Neutrophil (primary cell): ENCODE measurements around the gene RAB44.

Experiments
- H3K27ac ChIP-seq: fragments of 200-600 bp; sonication (generic); 2 replicates; pipeline ENCODE4 v1.5.1; 2016; ENCODE audit warnings: mild to moderate bottlenecking, moderate library complexity
- H3K27me3 ChIP-seq: fragments of 200-600 bp; sonication (generic); 2 replicates; pipeline ENCODE4 v1.6.0; 2016; ENCODE audit warnings: mild to moderate bottlenecking
- H3K36me3 ChIP-seq: fragments of 200-600 bp; sonication (generic); 2 replicates; pipeline ENCODE4 v1.5.1; 2017
- H3K4me1 ChIP-seq, 2 experiments: fragments of 200-600 bp in 1 of 2; sonication (generic) in 1 of 2; 1 replicate in 1 of 2; 2 replicates in 1 of 2; pipeline versions ENCODE4 v1.5.1 to v1.6.1; 2013 to 2016; ENCODE audit warnings: low read depth in 1 of 2, low read length in 1 of 2, mild to moderate bottlenecking in 1 of 2, moderate library complexity in 1 of 2; ENCODE audit not compliant: control insufficient read depth in 1 of 2, insufficient read depth in 1 of 2
- H3K4me3 ChIP-seq, 2 experiments: fragments of 200-600 bp in 1 of 2; sonication (generic) in 1 of 2; 1 replicate in 1 of 2; 2 replicates in 1 of 2; pipeline ENCODE4 v1.5.1; 2013 to 2016; ENCODE audit warnings: low read depth in 1 of 2, low read length in 1 of 2, mild to moderate bottlenecking in 1 of 2, moderate library complexity in 1 of 2
- H3K9me3 ChIP-seq: fragments of 200-600 bp; sonication (generic); 2 replicates; pipeline ENCODE4 v1.5.1; 2016
- CTCF ChIP-seq: fragments of 200-600 bp; sonication (generic); IDR thresholded peaks from 2 replicates; pipeline ENCODE4 v1.5.1; 2016; ENCODE audit warnings: antibody characterized with exemption

The RAB44 gene

GRCh38 chr6:36655085-36655724, 42.4 kb upstream of the RAB44 start:
- H3K4me3 ChIP-seq, result no peak overlapping the region
- H3K4me1 ChIP-seq, result peaks cover 5 to 6% of the 10 kb centered on the region in 2 experiments
- H3K9me3 ChIP-seq, result no peaks in the 10 kb centered on the region
- H3K27me3 ChIP-seq, result peaks cover 48% of the 10 kb centered on the region
- H3K36me3 ChIP-seq, result no peaks in the 10 kb centered on the region
- TF ChIP-seq CTCF, result no peak
- no peak overlapping the region for H3K27ac ChIP-seq

- Histone ChIP-seq H3K27ac (no peak overlapping the region), H3K36me3 (no peaks in the 10 kb centered on the region), H3K4me3 (no peak overlapping the region), H3K9me3 (no peaks in the 10 kb centered on the region), H3K4me1 (peaks cover 5 to 6% of the 10 kb centered on the region in 2 experiments), H3K27me3 (peaks cover 60% of the 10 kb centered on the region)
- TF ChIP-seq CTCF, result no peak
Observed at GRCh38 chr6:36656441-36656840, 41.2 kb upstream of the RAB44 start.

- Histone ChIP-seq H3K27ac (no peak overlapping the region), H3K27me3 (peaks cover 69% of the 10 kb centered on the region), H3K4me3 (no peak overlapping the region), H3K4me1 (peaks cover 5 to 6% of the 10 kb centered on the region in 2 experiments), H3K36me3 (no peaks in the 10 kb centered on the region), H3K9me3 (no peaks in the 10 kb centered on the region)
- no peak for TF ChIP-seq CTCF
Observed at GRCh38 chr6:36657271-36657670, 40.4 kb upstream of the RAB44 start.

GRCh38 chr6:36657942-36658544, 39.6 kb upstream of the RAB44 start:
- H3K27me3 ChIP-seq, result peaks cover 76% of the 10 kb centered on the region

GRCh38 chr6:36659271-36659670, 38.4 kb upstream of the RAB44 start:
- Histone ChIP-seq H3K4me3 (no peak overlapping the region), H3K4me1 (peaks cover 5 to 6% of the 10 kb centered on the region in 2 experiments), H3K36me3 (no peaks in the 10 kb centered on the region), H3K9me3 (no peaks in the 10 kb centered on the region), H3K27me3 (peaks cover 80% of the 10 kb centered on the region), H3K27ac (no peak overlapping the region)
- TF ChIP-seq CTCF, result no peak

More at GRCh38 chr6:36657942-36658544, 39.6 kb upstream of the RAB44 start:
- H3K9me3 ChIP-seq, result no peaks in the 10 kb centered on the region
- no peak overlapping the region for H3K27ac ChIP-seq
- H3K4me3 ChIP-seq, result no peak overlapping the region
- H3K36me3 ChIP-seq, result no peaks in the 10 kb centered on the region
- H3K4me1 ChIP-seq, result peaks cover 5 to 6% of the 10 kb centered on the region in 2 experiments
- no peak for TF ChIP-seq CTCF
